ENCODE measurements around the gene KNCN.

Gene KNCN

DNA sequence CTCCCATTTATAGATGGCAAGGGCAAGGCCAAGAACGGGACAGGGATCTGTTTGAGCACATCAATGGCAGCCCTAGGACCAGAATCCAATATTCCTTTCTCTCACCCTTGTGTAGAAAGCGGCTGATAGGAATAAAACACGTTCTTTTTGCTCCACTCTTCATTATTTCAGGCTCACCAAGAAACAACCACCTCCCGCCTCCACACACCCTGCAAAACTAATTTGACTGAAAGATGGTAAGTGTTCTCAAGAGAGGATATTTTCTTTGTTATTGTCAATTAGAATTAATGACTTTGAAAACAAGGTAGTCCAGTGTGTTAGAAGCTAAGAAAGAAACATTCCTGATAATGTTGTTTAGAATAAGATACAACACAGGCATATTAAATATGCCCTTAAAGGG lies 11.9 kb upstream of the KNCN start:
- no peak for DNase-seq

- DNase-seq = no peak
Observed at GRCh38 chr1:46562498-46562897, 11.1 kb upstream of the KNCN start.

- no peak for DNase-seq
Observed at GRCh38 chr1:46558966-46559365, 7.5 kb upstream of the KNCN start.

- no peak for DNase-seq
Observed at GRCh38 chr1:46558141-46558963, 6.9 kb upstream of the KNCN start.

DNA sequence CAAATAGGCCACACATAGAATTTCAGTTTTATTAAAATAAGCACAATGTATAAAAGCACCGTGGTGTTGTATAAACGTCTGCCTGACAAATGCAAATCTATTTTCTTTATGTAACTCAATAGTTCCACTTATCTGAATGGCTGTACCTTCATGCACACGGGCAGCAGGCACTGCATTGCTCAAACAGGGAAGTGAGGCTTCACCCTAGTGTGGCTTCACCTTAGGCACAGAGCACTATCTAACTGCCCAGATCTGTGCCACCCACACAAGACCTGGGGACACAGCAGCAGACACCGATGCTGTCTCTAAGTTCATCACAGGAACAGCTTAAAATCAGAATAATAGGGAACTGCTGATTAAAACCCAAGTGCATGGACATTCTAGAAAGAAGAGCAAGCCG lies 6.0 kb upstream of the KNCN start:
- no peak for DNase-seq

- DNase-seq = no peak
Observed at GRCh38 chr1:46556822-46557221, 5.4 kb upstream of the KNCN start.

GRCh38 chr1:46555826-46556619 lies 4.6 kb upstream of the KNCN start:
- no peak for DNase-seq

DNA sequence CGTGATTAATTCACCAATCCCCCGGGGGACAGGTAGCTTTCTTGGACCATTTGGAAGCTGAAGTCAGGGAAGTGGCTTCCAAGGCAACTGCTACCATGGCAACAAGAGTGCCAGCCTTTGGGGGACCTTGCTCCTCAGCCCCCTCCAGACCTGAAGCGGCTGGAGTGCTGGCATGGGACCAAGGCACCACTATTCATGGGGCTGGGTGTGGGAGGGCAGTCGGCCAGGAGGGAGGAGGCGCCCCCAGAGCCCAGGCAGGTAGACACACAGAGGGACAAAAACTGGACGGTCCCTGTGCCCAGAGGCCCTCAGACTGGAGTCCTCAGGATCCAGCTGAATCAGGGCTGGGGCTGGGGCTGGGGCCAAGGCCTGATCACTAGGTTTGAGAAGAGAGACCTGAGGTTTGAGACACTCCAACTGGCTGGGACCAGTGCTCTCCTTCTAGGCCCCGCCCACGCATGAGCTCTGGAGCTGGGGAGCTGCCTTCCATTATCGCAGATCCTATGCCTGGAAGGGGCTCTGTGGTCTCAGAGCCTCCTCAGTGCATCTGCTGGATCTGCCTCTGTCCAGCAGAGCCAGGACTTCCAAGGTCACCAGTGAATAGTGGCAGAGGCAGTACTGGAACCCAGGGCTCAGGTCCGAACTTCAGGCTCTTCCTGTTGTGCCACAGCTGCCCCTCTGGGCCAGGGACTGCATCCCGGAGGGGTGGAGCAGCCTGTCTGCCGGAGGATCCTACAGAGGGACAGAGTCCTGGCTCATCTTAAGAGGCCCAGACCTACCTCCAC lies 3.3 kb upstream of the KNCN start:
- no peak for DNase-seq

DNA sequence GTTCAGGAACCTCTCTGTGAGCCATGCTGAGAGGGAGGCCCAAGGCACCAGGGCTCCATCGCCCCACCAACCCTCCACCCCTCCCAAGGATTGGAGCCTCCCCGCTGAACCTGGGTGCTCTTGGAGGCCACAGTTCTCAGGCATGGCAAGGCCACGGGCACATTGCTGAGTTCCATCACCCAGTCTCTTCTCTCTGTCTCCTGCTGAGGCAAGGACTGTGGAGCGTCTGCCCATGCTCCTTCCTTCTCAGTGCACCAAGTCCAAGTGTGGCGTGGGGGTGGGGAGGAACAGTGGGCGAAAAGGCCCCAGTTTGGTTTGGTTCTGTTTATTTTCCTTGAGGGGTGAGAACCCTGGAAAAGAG lies 2.8 kb upstream of the KNCN start:
- no peak for DNase-seq

- DNase-seq = no peak
Observed at GRCh38 chr1:46553506-46553905, 2.1 kb upstream of the KNCN start.

DNA sequence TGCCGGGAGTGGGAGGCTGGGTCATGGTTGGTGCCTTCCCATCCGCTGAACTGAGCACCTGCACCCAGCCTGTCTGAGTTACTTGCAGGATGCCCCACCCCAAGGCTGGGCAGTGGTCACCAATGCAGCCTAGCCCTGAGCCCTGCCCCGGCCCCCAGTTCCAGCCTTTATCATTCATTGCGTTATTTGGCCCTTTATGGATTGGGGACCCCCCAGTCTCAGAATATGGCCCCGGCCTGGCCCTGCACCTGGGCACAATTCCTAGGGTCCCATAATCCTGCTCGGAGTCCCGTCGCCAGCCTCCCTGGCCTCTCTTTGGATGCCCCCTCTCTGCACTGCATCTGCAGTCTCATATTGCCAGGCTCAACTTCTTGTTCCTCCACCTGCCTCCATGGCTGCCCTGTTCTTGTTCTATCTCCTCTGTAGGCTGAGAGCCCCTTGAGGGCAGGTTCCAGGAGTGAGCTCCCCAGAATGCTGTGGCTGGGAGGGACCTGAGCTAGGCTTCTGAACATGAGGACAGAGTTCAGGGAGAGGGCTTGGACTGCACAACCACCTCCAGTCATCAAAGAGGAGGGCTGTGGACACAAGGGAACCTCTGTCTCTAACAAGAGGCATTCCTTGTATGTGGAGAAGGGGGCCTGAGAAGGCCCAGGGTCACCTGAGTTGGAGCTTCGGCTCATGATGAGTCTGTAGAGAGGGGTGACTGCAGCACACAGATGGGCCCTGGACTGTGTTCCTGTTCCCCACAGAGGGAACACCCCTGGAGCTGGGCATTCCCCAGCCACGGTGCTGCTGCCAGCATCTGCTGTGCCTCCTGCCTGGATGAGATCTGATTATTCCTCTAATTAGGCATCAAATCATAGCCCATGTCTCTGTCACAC lies 1.1 kb upstream of the KNCN start:
- no peak for DNase-seq

- DNase-seq = no peak
Observed at GRCh38 chr1:46550751-46551231, 656 bp downstream of the KNCN start.

DNA sequence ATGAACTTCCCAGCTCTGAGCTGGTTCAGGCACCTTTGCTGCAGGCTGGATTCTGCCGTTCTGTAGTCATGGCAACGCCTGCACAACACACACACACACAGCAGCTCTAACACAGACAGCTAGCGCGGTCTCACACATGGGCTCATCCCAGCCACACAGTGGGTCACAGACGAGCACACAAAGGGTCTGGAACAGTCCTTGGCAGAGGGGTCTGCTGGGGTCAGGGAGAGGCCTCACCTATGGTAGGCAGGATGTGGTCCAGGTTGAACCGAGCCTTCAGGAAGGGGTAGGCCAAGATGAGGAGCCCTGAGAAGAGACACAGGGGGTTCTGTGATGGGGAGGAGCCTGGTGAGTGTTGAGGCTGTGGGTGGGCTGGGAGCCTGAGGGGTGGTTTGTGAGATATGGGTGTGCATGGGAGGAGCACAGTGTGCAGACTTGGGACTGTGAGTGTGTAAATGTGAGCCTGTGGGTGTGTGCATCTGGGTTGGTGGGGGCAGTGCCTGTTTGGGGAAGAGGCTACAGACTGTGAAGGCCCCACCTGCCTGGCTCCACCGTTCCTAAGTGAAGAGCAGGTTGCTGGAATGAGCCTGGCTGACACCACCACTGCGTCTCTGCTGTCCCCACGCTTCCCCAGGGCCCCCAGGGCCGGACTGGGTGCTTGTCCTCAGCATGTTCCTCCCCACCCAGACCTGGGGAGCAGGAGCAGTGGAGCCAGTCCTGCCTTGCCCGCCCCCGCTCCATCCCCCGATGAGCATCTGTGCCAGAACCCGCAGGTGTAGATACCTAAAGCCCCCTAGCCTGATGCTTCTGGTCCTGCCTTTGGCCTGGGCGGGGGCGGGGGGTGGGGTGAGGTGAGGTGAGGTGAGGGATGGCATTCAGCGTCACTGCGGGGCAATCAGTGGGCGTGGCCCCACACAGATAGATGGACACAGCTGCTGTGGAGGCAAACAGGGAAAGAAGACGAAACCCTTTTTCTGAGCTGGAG lies 1.5 kb downstream of the KNCN start:
- DNase-seq = no peak

DNA sequence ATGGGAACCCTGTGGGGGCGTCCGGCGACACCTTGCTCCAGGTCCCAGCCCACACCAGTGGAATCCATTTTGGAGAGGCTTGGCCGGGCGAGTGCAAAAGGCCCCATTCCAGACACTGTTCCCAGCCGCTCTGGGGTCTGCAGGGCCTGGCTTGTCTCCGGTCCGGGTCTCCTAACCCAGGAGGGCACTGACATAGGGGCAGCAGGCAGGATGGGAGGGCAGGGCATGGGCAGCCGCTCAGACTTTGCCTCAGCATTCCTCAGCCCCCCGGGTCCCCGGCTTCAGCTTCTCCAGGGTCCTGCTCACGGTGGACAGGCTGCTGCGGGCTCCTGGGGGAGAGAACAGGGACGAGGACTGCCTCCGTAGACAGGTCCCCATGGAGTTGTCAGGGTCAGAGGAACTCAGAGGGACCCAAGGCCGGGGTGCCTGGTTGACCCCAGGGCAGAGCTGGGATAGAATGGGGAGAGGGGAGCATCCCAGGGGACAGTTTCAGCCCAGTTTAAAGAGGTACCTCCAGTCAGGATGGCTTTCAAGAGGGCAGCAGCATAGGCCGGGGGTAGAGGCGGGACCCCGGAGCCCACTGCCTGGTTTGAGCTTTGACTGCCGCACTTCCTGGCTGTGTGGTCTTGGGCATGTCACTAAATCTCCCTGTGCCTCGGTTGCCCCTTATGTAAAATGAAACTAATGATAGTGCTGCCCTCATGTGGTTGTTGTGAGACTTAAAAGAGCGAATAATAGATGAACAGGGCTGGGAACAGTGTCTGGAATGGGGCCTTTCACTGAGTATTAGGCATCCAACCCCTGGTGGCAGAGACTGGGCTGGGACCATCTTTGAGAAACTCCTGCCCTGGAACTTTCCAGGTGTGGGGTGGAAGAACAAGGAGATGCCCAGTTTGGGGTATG lies 3.7 kb downstream of the KNCN start:
- DNase-seq = no peak

DNA sequence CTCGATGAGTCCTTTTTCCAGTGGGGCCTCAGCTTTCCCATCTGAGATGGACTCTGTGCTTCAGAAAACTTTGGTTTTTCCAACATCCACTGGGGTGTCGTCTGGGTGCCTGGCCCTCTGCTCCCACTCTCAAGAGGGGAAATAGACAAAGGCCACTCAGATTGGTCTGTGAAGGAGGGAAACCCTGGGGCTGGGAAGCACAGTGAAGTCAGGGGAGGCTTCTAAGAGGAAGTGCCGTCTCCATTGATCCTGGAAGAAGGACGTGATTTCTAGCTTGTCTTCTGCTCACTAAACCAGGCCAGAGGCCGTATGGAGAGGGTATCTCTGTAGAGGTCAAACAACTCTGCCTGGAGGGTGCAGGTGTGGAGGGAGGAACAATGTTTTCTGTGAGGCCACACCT lies 5.2 kb downstream of the KNCN start:
- no peak for DNase-seq

DNA sequence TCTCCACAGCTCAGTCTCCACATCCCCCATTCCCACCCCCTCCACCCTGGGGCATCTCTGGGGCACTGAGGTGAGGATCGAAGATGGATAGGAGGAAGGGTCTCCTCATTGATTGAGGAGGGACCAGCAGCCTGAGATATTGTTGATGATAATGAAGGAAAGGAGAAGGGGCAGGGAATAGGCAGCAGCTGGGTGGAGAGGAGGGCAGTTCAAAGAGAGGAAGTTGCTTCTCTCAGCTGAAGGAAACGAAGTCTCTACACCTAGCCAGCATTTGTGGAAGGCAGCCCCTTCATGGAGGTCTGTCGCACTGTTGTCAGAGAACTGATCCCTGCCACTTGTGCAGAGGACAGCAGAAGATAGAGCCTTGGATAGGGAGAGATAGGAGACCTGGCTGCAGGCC lies 5.7 kb downstream of the KNCN start:
- no peak for DNase-seq

DNA sequence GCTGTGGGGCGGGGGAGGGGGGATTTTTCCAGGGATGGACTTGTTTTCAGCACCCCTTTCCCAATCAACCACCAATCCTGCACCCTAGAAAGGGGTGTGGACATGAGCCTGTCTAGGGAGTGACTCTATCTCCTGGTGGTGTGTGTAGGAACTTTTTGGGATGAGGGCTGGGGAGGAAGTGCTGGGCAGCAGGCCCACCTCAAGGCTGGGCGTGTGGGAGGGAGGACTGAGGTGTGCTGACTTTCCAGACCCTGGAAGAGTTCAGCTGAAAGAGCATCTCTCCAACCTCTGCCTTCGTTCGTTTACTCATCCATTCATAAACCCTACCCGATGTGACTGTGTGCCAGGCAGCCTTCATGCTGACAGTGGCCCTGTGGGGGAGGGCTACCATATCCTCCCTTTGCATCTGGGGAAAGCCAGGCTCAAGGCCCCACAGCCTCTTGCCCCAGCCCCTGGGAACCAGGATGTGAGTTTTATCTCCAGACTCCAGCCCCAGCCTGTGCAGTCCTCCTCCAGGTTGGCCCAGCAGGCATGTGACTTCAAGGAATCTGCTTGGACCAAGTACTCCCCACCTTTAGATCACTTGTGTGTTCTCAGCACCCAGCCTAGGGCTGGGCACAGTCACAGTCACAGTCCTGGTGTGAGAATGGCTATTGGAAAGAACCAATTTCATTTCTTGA lies 6.7 kb downstream of the KNCN start:
- DNase-seq = no peak

DNA sequence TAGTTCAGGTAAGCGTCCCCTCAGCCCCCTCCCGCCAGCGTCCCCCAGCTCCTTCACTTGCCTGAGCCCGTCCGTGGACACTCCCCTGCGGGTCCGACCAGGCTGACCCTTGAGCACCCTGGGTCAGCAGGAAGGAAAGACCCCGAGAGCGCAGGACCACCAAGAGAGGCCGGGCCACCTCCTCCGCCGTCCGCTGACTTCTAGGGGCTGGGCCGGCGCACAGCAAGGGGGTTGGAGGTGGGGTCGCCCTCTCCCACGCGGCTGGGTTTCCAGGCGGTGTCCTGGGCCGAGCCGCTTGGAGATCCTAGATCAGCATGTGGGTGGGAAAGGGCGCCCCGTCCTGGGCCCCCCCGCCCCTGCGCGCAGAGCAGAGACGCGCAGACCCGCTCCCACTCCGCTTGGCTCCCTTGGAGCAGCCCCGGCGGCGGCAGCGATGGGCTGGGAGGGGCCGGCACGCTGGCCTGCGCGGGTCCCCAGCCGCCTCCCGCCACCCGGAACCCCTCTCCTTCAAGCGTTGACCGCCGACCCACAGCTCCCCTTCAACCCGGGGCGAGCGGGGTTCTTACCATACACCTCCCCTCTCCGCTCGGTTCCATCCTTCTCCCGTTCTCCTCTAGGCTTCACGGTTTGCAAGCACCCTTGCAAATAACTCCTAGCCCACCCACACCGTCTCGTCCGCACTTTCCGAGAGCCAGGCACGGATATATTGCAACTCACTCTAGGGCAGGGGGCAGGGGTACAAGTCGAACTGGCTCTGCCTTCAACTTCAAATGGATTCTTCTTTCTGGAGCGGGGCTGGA lies 7.5 kb downstream of the KNCN start:
- no peak for DNase-seq

DNA sequence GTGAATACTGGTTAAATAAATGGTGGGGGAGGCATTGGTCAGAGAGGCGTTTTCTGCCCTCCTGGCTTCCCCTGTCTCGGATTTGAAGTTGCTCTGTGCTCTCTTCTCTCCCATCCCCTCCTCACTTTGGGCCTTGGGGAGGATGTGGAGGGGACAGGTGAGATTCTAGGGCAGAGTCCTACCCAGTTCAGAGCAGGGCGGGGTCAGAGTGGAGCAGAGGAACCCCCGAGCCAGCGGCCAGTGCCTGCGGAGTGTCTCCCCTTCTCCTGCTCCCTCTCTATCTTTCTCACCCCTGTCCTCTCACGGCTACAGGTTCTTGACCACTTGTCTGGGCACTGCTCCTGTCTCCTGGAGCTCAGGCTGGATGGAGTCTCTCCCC lies 8.1 kb downstream of the KNCN start:
- no peak for DNase-seq
